Measurements from ENCODE around the gene ARFGAP1.
A peak's percentile ranks its signal among the peaks of the same experiment; 100 is the strongest.

ARFGAP1 gene

GRCh38 chr20:63239431-63239830 is 33.2 kb upstream of the ARFGAP1 start:
- H3K4me1 ChIP-seq = peaks cover 98% of the 10 kb centered on the region
- H3K4me3 ChIP-seq = no peak overlapping the region
- H4K20me1 ChIP-seq = peaks cover 26% of the 10 kb centered on the region; the same call in 1 of the 2 replicates
- no peaks in the 10 kb centered on the region for H3K27me3 ChIP-seq
- H3K36me3 ChIP-seq = peaks cover 12% of the 10 kb centered on the region
- peak overlapping the region; percentile 63; the same call in 1 of the 2 replicates for H3K27ac ChIP-seq
- no peaks in the 10 kb centered on the region for H3K9me3 ChIP-seq
- no peak for TF ChIP-seq Cebpa-rat (IDR thresholded peaks at IDR 0.05)
- no peak overlapping the region for H3K9ac ChIP-seq
- peak overlapping the region; percentile 96 for H3K4me2 ChIP-seq

GRCh38 chr20:63240004-63240403 is 32.6 kb upstream of the ARFGAP1 start:
- Histone ChIP-seq H3K27me3 (no peaks in the 10 kb centered on the region), H3K4me2 (peak overlapping the region; percentile 96), H3K4me3 (no peak overlapping the region), H3K9me3 (no peaks in the 10 kb centered on the region), H4K20me1 (peaks cover 31% of the 10 kb centered on the region; the same call in 1 of the 2 replicates), H3K4me1 (peaks cover 98% of the 10 kb centered on the region), H3K27ac (peak overlapping the region; percentile 37; the same call in 1 of the 2 replicates), H3K9ac (no peak overlapping the region; the same call in 1 of the 2 replicates), H3K36me3 (peaks cover 18% of the 10 kb centered on the region)
- TF ChIP-seq Cebpa-rat (IDR thresholded peaks at IDR 0.05) = no peak

GRCh38 chr20:63241272-63241671 is 31.3 kb upstream of the ARFGAP1 start:
- peaks cover 98% of the 10 kb centered on the region for H3K4me1 ChIP-seq
- H3K9ac ChIP-seq = peak overlapping the region; percentile 46
- peaks cover 40% of the 10 kb centered on the region for H4K20me1 ChIP-seq
- peak overlapping the region; percentile 60 for H3K27ac ChIP-seq
- no peak overlapping the region for H3K4me3 ChIP-seq
- no peaks in the 10 kb centered on the region for H3K27me3 ChIP-seq
- no peaks in the 10 kb centered on the region for H3K9me3 ChIP-seq
- peaks cover 22% of the 10 kb centered on the region for H3K36me3 ChIP-seq
- TF ChIP-seq Cebpa-rat (IDR thresholded peaks at IDR 0.05) = no peak
- peak overlapping the region; percentile 74 for H3K4me2 ChIP-seq

GRCh38 chr20:63242736-63243135 is 29.9 kb upstream of the ARFGAP1 start:
- Histone ChIP-seq H3K27ac (no peak overlapping the region), H3K4me3 (no peak overlapping the region), H3K27me3 (no peaks in the 10 kb centered on the region)

GRCh38 chr20:63243604-63244247 is 28.9 kb upstream of the ARFGAP1 start:
- no peak for TF ChIP-seq Cebpa-rat (IDR thresholded peaks at IDR 0.05)
- H3K36me3 ChIP-seq = peaks cover 37% of the 10 kb centered on the region
- peak overlapping the region; percentile 31 for H3K27ac ChIP-seq
- peak overlapping the region; percentile 97 for H3K4me2 ChIP-seq
- H3K4me3 ChIP-seq = no peak overlapping the region
- no peaks in the 10 kb centered on the region for H3K9me3 ChIP-seq
- H4K20me1 ChIP-seq = peaks cover 65% of the 10 kb centered on the region
- no peaks in the 10 kb centered on the region for H3K27me3 ChIP-seq
- 0 out of 2 replicates have a peak overlapping the region, but pooled peaks have one; percentile 29 for H3K9ac ChIP-seq
- H3K4me1 ChIP-seq = peaks cover 98% of the 10 kb centered on the region

More at GRCh38 chr20:63242736-63243135, 29.9 kb upstream of the ARFGAP1 start:
- TF ChIP-seq Cebpa-rat (IDR thresholded peaks at IDR 0.05) = no peak
- Histone ChIP-seq H3K36me3 (peaks cover 32% of the 10 kb centered on the region), H3K9me3 (no peaks in the 10 kb centered on the region), H3K4me2 (peak overlapping the region; percentile 97), H4K20me1 (peaks cover 55% of the 10 kb centered on the region), H3K4me1 (peaks cover 98% of the 10 kb centered on the region), H3K9ac (0 out of 2 replicates have a peak overlapping the region, but pooled peaks have one; percentile 19)

- Histone ChIP-seq H3K27ac (no peak overlapping the region), H3K9me3 (no peaks in the 10 kb centered on the region), H3K9ac (no peak overlapping the region), H3K27me3 (no peaks in the 10 kb centered on the region), H4K20me1 (peaks cover 69% of the 10 kb centered on the region), H3K36me3 (peaks cover 37% of the 10 kb centered on the region), H3K4me3 (no peak overlapping the region), H3K4me1 (peaks cover 98% of the 10 kb centered on the region), H3K4me2 (peak overlapping the region; percentile 97; the same call in 1 of the 2 replicates)
- TF ChIP-seq Cebpa-rat (IDR thresholded peaks at IDR 0.05) = no peak
Measured at GRCh38 chr20:63244468-63244867, 28.1 kb upstream of the ARFGAP1 start.

- no peaks in the 10 kb centered on the region for H3K9me3 ChIP-seq
- 0 out of 2 replicates have a peak overlapping the region, but pooled peaks have one; percentile 35 for H3K9ac ChIP-seq
- H3K36me3 ChIP-seq = peaks cover 37% of the 10 kb centered on the region
- peaks cover 62% of the 10 kb centered on the region for H4K20me1 ChIP-seq
- peak overlapping the region; percentile 91 for H3K27ac ChIP-seq
- H3K4me3 ChIP-seq = peak overlapping the region; percentile 58; the same call in 1 of the 2 replicates
- peak overlapping the region; percentile 97 for H3K4me2 ChIP-seq
- TF ChIP-seq Cebpa-rat (IDR thresholded peaks at IDR 0.05) = no peak
- no peaks in the 10 kb centered on the region for H3K27me3 ChIP-seq
- H3K4me1 ChIP-seq = peaks cover 99% of the 10 kb centered on the region
Measured at GRCh38 chr20:63246490-63247288, 25.9 kb upstream of the ARFGAP1 start.

GRCh38 chr20:63247671-63248228 is 24.9 kb upstream of the ARFGAP1 start:
- Histone ChIP-seq H3K27me3 (peaks cover 8% of the 10 kb centered on the region; the same call in 1 of the 2 replicates), H3K4me3 (peak overlapping the region; percentile 58), H3K9ac (peak overlapping the region; percentile 73), H3K4me1 (peaks cover 99% of the 10 kb centered on the region), H3K9me3 (no peaks in the 10 kb centered on the region), H4K20me1 (peaks cover 59% of the 10 kb centered on the region), H3K4me2 (peak overlapping the region; percentile 97), H3K36me3 (peaks cover 37% of the 10 kb centered on the region), H3K27ac (peak overlapping the region; percentile 91)
- no peak for TF ChIP-seq Cebpa-rat (IDR thresholded peaks at IDR 0.05)

- Histone ChIP-seq H3K4me1 (peaks cover 96% of the 10 kb centered on the region), H3K4me2 (peak overlapping the region; percentile 97), H4K20me1 (peaks cover 47% of the 10 kb centered on the region), H3K27ac (peak overlapping the region; percentile 91), H3K9me3 (no peaks in the 10 kb centered on the region), H3K4me3 (peak overlapping the region; percentile 58), H3K9ac (peak overlapping the region; percentile 73), H3K36me3 (peaks cover 29% of the 10 kb centered on the region), H3K27me3 (peaks cover 21% of the 10 kb centered on the region)
- TF ChIP-seq Cebpa-rat (IDR thresholded peaks at IDR 0.05) = no peak
Measured at GRCh38 chr20:63248835-63249591, 23.6 kb upstream of the ARFGAP1 start.
